ENCODE data around the gene CHID1.

The CHID1 gene

GRCh38 chr11:910589-911030 is at the start of gene CHID1:
Gene CHID1, minus strand, starts transcription at chr11:910810. Its CDS starts 5,994 bp downstream, at chr11:904816.
- peak; percentile 76 to 87 for DNase-seq (ENCODE audit: extremely low read depth in 1 of 2, low read depth in 1 of 2)

GRCh38 chr11:959608-960007 is 49.0 kb upstream of the CHID1 start:
- no peak for DNase-seq (ENCODE audit: extremely low read depth in 1 of 2, low read depth in 1 of 2)

GRCh38 chr11:959027-959426 is 48.4 kb upstream of the CHID1 start:
- DNase-seq (ENCODE audit: extremely low read depth in 1 of 2, low read depth in 1 of 2): no peak

GRCh38 chr11:958101-958500 is 47.5 kb upstream of the CHID1 start:
- no peak for DNase-seq (ENCODE audit: extremely low read depth in 1 of 2, low read depth in 1 of 2)

GRCh38 chr11:957212-957920 is 46.8 kb upstream of the CHID1 start:
- DNase-seq (ENCODE audit: extremely low read depth in 1 of 2, low read depth in 1 of 2): no peak

GRCh38 chr11:955154-956063 is 44.8 kb upstream of the CHID1 start:
- no peak for DNase-seq (ENCODE audit: extremely low read depth in 1 of 2, low read depth in 1 of 2)

- DNase-seq (ENCODE audit: extremely low read depth in 1 of 2, low read depth in 1 of 2): no peak
These were observed 44.0 kb upstream of the CHID1 start for GRCh38 chr11:954392-955153.

GRCh38 chr11:953512-953911 is 42.9 kb upstream of the CHID1 start:
- no peak for DNase-seq (ENCODE audit: extremely low read depth in 1 of 2, low read depth in 1 of 2)

GRCh38 chr11:952406-953385 is 42.1 kb upstream of the CHID1 start:
- DNase-seq (ENCODE audit: extremely low read depth in 1 of 2, low read depth in 1 of 2): no peak

GRCh38 chr11:951507-951906 is 40.9 kb upstream of the CHID1 start:
- DNase-seq (ENCODE audit: extremely low read depth in 1 of 2, low read depth in 1 of 2): no peak

GRCh38 chr11:947744-948143 is 37.1 kb upstream of the CHID1 start:
- DNase-seq (ENCODE audit: extremely low read depth in 1 of 2, low read depth in 1 of 2): no peak

- no peak for DNase-seq (ENCODE audit: extremely low read depth in 1 of 2, low read depth in 1 of 2)
These were observed 35.4 kb upstream of the CHID1 start for GRCh38 chr11:945986-946385.

- DNase-seq (ENCODE audit: extremely low read depth in 1 of 2, low read depth in 1 of 2): no peak
These were observed 34.3 kb upstream of the CHID1 start for GRCh38 chr11:944711-945470.

- DNase-seq (ENCODE audit: extremely low read depth in 1 of 2, low read depth in 1 of 2): no peak
These were observed 32.2 kb upstream of the CHID1 start for GRCh38 chr11:942823-943222.

- DNase-seq (ENCODE audit: extremely low read depth in 1 of 2, low read depth in 1 of 2): no peak
These were observed 30.0 kb upstream of the CHID1 start for GRCh38 chr11:940496-941135.

- no peak for DNase-seq (ENCODE audit: extremely low read depth in 1 of 2, low read depth in 1 of 2)
These were observed 27.2 kb upstream of the CHID1 start for GRCh38 chr11:937841-938261.

- DNase-seq (ENCODE audit: extremely low read depth in 1 of 2, low read depth in 1 of 2): no peak
These were observed 25.6 kb upstream of the CHID1 start for GRCh38 chr11:936199-936598.

GRCh38 chr11:934527-934926 is 23.9 kb upstream of the CHID1 start:
- no peak for DNase-seq (ENCODE audit: extremely low read depth in 1 of 2, low read depth in 1 of 2)

- no peak for DNase-seq (ENCODE audit: extremely low read depth in 1 of 2, low read depth in 1 of 2)
These were observed 23.3 kb upstream of the CHID1 start for GRCh38 chr11:933936-934335.
